OCI-LY7 (cell line): ENCODE measurements around the gene KIAA1755.

ENCODE experiments used
- EZH2phosphoT487 ChIP-seq: fragments of 200-600 bp; sonication (generic); IDR thresholded peaks from 2 replicates; pipeline ENCODE4 v1.6.1; 2018; ENCODE audit warnings: low read depth, borderline replicate concordance, mild to moderate bottlenecking, mixed run types, antibody characterized with exemption, low read length, moderate library complexity, mixed read lengths
- TF ChIP-seq, protein P1 (sequence below): fragments of 200-600 bp; sonication (generic); conservative IDR thresholded peaks from 2 replicates; pipeline ENCODE4 v1.5.1; 2014; ENCODE audit warnings: mild to moderate bottlenecking, antibody characterized with exemption, low read length, moderate library complexity, mixed read lengths

DNA sequence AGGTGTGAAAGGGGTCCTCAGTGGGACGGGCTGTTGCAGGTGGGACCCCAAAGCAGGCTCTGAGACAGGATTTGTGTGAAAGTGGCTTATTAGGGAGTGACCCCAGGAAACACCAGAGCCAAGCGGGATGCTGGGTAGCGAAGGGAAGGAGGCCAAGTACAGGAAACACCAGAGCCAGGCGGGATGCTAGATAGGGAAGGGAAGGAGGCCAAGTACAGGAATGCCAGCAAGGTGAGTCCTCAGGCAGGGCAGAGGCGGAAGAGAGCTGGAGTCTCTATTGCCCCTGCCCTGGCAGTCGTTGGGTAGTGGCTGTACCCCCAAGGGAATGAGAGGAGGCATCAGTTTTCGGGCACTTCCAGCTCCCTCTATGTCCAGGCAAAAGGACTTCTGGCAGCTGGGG is 65.0 kb downstream of the KIAA1755 start:
- TF ChIP-seq EZH2phosphoT487: no peak
- TF ChIP-seq, protein P1, sequence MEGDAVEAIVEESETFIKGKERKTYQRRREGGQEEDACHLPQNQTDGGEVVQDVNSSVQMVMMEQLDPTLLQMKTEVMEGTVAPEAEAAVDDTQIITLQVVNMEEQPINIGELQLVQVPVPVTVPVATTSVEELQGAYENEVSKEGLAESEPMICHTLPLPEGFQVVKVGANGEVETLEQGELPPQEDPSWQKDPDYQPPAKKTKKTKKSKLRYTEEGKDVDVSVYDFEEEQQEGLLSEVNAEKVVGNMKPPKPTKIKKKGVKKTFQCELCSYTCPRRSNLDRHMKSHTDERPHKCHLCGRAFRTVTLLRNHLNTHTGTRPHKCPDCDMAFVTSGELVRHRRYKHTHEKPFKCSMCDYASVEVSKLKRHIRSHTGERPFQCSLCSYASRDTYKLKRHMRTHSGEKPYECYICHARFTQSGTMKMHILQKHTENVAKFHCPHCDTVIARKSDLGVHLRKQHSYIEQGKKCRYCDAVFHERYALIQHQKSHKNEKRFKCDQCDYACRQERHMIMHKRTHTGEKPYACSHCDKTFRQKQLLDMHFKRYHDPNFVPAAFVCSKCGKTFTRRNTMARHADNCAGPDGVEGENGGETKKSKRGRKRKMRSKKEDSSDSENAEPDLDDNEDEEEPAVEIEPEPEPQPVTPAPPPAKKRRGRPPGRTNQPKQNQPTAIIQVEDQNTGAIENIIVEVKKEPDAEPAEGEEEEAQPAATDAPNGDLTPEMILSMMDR: no peak
